Embryonic facial prominence (tissue), 1 donor: ENCODE data around the gene SETX.

ENCODE experiments used
- DNase-seq: peaks from one replicate; pipeline ENCODE4 v3.0.0-alpha.2; 2016; ENCODE audit errors: extremely low spot score

The SETX gene

DNA sequence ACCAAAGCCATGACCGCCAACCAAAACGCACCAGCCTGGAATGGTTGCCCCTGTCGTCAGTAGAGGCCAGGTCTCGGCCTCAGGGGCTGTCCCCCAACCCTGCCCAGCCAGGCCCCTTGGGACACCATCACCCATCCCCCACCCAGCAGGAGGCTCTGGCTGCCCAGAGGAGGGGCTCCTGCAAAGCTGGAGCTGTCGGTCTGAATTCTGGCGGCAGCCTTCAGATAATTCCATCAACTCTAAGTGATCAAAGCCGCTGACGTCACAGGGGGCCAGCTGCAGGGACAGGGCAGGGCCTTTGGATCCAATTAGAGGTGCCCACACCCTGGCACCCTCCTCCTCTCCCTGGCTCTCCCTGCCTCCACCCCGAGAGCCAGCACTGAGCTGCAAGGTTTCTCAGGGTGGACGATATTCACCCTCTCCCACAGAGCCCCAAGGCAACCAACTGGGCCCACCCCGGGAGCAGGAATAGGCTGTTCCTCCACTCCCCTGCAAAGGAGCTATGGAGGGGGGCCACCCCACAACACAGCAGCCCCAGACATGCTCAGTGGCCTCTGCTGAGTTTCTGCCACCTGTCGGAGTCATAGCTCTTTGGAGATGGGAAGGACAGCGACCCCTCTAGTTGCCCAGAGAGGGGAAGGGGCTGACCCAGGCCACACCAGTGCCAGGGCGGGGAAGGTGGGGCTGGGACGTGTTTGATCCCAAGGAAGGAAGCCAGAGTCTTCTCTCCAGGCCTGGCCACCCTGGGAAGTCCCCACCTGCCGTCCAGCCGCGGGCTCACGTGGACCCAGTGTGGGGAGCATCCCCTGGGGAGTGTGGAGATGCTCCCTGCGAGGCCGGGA, 114.6 kb downstream of the SETX start:
- DNase-seq = no peak

DNA sequence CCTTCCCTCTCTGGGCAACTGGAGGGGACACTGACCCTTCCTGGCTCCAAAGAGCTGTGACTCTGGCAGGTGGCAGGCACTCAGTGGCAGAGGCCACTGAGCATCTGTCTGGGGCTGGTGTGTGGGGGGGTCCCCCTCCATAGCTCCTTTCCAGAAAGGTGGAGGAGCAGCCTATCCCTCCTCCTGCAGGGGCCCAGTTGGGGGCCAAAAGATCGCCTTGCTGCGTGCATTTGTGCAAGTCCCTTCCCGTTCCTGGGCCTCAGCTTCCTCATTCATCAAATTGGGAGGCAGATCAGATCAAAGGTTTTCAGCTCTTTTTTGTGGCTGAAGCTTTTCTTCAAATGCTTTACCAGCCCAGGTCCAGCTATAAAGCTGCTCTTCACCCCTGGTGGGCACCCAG, 115.3 kb downstream of the SETX start:
- DNase-seq = no peak

DNA sequence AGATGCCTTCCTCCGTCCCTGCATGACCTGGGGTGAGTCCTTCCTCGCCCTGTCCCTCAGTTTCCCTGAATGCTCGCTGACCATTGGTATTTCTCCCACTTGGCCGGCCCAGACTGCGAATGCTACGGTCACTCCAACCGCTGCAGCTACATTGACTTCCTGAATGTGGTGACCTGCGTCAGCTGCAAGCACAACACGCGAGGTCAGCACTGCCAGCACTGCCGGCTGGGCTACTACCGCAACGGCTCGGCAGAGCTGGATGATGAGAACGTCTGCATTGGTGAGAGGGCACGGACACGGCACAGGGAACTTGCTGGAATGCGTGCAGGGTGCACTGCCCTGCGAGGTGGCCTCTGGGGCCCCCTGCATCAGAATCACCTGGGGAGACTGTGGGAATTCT, 115.8 kb downstream of the SETX start:
- DNase-seq = no peak

DNA sequence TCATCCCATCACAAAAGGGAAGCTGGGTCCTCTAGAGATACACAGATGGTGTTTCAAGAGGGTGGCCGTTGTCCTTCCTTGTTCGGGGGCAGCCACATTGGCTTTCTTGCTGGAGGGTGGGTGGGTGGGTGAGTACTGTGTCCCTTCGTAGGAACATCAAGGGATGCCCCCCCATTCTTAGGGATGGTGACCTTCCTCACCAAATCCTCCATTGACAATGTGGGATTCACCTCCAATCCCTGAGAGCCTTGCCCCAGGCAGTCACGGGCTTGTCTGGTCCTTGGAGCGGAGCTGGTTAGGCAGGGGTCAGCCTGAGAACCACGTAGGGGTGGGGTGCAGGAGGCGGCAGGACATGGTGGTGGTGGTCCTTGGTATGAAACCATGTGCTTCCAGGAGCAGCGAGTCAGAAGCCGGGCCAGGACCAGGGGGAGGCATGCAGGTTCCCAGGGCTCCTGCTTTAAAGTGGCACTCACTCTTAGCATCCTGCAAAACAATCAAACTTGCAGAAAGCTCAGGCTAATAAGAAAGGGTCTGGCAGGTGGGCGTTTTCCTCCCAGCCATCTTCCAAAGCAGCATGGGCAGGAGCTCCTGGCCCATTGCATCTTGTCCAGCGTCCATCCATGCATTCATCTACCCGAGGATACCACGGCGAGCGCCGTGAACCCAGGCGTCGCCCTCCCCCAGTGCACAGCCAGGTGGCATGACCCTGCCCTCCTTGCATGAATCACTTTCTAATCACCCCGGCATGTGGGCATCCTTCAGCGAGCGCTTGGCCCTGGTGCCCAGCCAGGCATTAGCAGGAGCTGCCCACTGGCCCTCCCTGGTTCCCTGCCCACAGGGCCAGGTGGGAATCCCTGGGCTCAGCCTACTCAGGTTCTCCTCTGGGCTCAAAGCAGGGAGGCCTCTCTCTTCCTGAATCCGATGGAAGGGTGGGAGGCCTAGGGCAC, 116.5 kb downstream of the SETX start:
- DNase-seq = no peak

DNA sequence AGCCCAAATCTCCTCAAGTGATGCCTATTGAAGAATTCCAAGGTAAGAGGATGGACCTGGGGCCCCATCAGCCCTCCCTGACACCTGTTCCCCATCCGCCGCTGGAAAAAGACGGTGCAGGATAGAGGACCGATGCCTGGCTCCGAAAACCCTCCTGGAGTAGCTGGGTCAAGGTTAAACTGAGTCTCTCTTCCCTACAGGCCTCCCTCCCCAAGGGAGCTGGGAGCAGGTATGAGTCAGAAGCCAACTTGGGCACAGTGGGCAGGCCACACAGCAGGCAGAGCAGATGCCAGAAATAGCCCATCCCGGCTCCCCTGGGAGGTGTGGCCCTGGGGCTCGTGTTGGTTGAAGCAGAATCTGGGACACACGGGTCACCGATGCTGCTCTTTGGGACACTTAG, 117.3 kb downstream of the SETX start:
- DNase-seq = no peak

DNA sequence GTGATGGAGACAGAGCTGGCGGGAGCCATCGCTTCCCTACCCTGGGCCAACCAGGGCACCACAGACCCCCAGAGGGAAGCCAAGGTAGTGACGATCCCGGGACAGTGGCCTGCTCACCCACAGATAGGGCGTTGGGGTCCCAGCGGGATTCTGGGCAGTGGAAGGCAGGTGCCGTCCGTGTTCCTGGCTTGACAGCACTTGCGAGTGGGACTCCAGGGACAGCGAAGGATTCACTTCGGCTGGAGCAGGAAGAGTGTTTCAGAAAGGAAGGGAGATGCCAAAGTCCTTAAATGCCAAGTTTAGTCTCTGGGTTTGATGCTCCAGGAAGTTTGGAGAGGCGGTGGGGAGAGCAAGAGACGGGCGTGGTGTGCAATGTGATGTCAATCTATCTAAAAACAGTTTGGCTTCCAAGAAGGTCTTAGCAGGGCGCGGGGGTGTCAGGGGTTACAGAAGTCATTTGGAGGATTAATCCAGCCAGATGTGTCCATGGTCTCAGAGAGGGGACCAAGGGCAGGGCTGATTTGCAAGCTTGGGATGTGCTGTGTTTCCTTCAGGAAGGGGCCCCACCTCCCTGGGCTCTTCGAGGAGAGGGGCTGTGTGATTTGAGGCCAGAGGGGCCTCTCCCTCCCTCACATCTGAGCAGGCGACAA, 118.0 kb downstream of the SETX start:
- no peak for DNase-seq

DNA sequence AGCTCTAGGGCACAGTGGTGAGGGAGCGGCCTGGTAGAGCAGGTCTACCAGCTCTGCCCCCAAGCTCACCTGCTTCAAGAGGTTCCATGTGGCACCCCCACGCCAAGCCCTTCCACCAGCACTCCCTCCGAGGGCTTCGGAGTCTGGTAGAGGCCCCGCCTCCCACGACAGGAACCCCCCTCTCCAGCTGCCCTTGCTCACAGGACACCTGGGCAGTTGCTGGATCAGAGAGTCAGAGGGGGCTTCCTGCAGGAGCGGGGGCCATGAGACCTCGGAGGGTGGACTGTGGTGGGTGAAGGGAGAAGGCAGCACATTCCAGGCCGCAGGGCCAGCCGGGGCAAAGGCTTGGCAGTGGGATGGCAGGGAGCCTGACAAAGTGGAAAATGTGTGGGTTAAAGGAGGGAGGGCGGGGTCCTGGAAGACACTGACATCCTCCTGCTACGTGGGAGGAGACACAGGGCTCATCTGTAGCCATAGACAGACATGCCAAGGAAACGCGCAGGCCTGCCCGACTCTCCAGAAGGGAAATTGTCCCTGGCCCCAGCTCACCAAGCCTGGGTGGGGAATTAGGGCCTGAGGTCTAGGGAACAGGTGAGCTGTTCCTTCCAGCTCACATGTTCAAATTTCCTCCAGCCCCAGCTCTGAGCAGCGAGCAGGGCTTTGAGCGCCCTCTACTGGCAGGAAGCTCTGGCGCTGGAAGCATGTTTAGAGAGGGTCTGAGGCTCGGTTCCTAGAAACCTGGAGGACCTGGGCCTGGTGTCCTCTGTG, 118.7 kb downstream of the SETX start:
- peak; percentile 36 for DNase-seq

DNA sequence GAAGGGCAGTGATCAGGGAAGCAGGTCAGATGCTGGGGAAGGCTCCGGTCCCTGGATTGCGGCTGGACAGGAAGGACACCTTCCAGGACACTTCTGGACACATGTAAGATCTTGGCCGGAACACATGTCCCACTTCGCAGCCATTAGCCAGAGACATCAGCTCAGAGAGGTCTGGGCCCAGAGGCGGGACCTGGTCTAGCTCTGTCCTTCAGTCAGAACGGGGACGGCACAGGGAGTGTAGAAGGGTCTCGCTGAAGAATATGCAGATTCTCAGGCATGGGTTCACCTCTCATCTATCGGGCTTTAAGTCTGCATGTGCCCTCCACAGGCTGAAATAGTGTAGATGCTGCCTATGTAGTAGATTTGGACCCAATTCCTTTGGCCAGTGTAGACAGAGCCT, 119.7 kb downstream of the SETX start:
- no peak for DNase-seq

DNA sequence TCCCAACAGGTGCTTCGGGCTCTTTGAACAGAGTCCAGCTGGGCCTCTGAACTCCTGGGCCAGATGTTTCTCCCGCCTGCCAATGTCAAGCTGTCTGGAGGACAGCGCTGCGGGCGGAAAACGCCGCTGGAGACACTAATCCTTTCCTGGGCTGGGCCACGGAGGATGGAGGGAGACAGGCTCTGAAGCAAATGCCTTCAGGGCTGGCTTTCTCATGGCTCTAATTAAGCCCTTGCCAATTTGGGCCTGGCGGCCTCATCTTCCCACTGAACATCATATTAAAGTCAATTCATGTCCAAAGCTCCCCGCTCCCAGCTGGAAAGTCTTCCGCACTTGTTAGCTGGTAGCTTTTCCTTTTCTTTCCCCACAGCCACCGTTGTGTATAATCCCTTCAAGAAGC, 120.3 kb downstream of the SETX start:
- no peak for DNase-seq

DNA sequence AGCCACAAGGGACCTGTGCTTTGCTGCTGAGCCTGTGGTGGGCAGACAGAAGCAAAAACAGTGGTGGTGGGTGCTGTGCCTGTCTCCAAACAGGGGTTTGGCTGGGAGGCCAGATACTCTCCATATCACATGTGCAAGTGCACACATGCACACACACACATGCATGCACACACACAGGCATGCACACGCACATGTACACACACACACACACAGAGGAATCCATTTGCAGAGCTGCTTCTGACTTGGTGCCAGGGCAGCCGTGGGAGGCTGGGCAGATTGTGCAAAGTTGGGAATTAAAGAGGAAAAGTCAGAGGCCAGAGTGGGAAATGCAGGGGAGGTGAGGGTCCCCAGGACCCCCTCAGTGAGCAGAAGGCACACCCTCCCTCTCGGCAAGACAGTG, 121.6 kb downstream of the SETX start:
- no peak for DNase-seq

DNA sequence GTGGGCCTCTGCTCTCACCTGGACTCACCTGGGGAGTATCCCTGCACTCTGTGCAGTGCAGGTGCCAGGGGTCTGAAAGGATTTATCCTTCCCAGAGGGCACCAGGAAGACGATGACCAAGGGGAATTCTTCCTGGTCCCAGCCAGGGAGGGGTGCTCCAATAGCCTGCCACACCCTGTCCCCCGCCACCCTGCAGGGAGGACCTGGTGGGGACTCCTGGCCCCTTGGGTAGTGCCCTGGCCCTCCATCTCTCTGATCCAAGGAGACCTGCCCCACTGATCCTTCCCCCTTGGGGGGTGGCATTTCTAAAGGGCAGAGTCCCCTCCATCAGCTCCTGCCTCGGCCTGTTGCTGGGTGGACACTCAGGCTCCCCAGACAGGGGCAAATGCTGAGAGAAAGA, 122.3 kb downstream of the SETX start:
- no peak for DNase-seq

DNA sequence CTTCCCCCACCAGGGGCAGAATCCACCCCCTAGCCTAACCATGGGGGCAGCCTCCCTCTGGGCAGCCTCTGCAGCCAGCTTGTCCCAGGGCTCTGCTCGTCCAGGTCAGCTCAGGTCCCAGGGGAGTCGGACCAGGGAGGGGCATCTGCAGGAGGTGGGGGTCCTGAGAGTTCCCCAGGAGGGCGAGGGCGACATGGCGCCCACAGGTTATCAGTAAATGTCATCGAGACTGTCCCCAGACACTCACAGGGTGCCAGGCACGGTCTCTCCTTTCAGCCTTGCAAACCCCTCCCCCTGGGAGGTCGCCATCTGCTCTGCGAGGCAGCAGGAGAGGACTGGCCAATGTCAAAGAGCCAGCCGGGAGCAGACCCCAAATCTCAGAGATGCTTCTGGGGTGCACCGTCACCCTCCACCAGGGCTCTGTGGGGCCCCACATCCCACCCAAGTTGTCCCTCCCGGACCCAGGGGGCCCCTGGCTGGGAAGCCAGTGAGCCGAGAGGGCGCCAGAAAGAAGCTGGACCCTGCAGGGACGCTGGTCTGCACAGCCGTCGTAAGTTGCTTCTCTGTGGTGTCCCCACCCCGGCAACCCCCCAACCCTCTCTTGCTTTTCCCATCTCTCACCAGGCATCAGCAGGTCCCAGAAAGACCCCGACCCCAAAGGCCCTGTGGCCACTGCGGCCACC, 123.6 kb downstream of the SETX start:
- no peak for DNase-seq

DNA sequence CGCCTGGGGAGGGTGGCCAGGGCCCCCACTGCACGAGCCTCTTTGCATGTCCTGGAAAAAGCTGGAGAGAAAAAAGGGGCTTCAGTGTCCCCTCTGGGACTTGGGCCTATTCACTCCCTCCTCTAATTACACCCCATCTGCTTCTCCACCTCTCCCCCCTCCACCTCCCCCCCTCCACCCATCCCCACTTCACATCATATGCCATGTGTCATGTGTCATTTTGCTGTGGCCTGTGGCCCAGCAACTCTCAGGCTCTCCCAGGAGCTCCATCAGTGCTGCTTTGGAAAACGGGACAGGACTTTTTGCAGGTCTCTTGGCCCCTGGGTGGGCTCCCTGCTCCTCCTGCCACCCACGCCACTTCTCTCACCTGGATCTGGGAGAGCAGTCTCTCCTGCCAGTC, 124.2 kb downstream of the SETX start:
- no peak for DNase-seq

DNA sequence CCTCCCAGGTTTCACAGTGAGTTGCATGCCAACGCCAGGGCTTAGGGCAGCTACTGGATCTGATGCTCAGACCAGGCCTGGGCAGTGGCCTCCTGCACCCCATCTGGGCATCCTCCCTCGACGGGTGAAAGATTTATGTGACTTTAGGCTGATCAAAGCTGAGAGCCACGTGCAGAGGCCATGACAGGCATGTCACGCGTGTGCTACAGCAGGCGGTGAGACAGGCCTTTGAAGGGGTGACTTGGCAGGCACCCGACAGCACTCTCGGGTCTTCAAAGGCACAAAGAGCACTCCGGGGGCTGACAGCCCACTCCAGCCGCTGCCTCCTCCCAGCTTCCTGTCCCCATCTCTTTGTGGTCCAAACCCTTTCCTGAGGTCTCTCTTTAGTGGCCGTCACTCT, 126.7 kb downstream of the SETX start:
- no peak for DNase-seq

DNA sequence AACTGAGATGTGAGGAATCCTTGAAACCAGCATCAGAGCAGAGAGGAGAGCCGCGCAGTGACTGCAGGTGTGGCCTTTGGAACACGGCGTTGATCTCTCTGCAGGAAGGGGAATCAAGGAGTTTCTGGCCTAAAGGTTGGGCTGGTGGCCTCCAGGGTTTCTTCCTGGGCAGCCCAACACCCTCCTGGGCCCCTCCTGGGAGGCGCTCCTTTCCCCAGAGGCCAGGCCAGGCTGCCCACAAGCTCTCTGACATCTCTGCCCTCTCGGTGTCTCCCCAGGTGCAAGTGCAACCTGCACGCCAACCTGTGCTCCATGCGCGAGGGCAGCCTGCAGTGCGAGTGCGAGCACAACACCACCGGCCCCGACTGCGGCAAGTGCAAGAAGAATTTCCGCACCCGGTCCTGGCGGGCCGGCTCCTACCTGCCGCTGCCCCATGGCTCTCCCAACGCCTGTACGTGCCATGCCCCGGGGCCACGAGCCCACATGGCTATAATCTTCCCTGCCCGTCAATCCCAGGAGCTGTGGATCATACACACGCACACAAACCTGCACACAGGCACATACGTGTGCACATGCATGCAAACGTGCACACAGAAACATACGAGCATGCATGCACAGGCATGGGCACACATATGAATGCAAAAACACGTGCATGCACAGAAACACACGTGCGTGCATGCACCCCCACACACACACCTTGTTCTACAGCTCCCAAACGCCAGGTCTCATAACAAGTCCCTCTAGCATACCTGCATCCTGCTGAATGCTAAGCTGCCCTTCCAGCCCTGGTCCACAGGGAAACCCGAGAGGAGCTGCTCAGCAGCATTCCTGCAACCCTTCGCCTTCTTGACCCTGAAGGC, 128.0 kb downstream of the SETX start:
- no peak for DNase-seq

DNA sequence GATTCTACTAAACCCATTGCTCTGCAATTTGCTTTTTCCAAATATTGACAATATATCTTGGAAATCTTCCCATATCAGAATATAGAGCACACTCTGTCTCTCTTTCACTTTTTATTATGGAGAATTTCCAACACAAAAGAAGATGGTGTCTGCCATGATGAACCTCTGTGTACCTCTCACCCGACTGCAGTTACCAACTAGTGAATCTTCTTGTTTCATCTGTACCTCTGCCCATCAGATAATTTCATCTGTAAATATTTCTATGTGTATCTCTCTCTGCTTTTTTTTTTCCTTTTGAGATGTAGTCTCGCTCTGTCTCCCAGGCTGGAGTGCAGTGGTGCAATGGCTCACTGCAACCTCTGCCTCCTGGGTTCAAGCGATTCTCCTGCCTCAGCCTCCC, 130.1 kb downstream of the SETX start:
- DNase-seq = no peak

DNA sequence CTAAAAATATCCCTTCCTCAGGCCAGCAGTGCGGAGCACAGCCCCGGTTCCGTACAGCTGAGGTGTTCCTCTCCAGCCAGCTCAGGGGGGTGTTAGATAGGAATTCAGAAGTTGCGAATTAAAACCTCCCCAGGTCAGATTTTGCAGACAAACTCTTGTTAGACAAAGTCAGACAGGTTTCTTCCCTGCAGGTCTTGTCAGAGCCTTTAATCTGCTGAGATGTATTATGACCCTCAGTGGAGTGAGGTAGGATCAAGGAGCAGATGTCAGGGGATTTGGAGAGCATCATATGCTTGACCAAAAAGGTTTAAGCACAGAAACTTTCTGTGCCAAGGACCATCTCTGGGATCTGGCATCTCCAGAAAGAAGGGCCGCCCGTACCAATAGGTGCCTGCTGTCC, 132.8 kb downstream of the SETX start:
- DNase-seq = no peak

DNA sequence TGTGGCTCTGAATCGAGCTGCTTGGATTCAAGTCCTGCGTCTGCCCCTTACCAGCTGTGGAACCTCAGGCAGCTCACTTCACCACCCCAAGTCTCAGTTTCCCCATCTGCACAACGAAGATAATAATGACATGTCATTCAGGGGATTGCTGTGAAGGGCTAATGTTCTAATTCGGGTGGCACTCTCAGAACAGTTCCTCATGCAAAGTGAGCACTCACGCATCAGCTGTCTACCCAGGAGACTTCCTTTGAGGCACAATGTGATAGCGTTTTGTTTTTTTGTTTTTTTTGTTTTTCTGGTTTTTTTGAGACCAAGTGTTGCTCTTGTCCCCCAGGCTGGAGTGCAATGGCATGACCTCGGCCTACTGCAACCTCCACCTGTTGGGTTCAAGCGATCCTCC, 136.6 kb downstream of the SETX start:
- no peak for DNase-seq

DNA sequence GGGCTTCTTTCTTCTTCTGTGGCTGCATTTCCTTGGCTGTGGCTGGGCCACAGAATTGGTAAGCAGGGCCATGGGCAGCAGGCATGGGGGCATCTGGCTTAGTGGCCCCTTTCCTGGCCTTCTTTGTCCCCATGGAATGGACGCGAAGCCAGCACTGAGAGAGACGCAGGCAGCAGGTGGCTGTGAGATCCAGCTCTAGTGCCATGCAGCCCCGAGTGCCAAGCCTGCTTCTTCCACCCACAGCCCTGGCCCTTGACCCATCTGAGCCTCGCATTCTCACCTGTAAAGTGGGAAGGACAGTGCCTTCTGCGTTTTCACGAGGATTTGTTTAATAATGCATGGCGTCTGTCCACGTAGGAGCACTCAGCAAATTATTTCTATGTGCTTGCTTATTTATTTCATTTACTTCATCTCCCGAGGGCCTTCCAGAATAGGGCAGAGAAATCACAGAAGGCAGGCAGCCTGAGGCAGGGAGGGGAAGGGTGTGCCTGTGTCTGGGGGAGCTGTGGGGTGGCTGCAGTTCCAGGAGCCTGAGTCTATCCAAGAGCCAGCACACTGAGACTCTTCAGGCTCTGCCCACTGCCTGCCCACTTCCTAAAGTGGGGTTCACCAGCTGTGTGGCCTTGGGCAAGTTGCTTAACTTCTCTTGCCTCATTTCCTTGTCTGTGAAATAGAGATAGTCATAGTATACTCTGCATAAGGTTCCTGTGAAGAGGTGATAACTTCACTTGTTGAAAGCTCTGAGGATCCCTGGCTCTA, 137.7 kb downstream of the SETX start:
- DNase-seq = no peak
